Fibroblast of gingiva (primary cell): ENCODE measurements around the gene JAKMIP1.

ENCODE experiments used
- DNase-seq: peaks from one replicate; pipeline ENCODE4 v3.0.0-alpha.2; 2011; ENCODE audit warnings: low read depth

The JAKMIP1 gene

GRCh38 chr4:6119507-6120020 lies 80.8 kb downstream of the JAKMIP1 start:
- DNase-seq = no peak

- DNase-seq = no peak
Observed at GRCh38 chr4:6118201-6118600, 82.1 kb downstream of the JAKMIP1 start.

- DNase-seq = no peak
Observed at GRCh38 chr4:6116696-6117285, 83.6 kb downstream of the JAKMIP1 start.

- DNase-seq = no peak
Observed at GRCh38 chr4:6115746-6116586, 84.4 kb downstream of the JAKMIP1 start.

GRCh38 chr4:6115342-6115741 lies 85.0 kb downstream of the JAKMIP1 start:
- no peak for DNase-seq

GRCh38 chr4:6114601-6115000 lies 85.7 kb downstream of the JAKMIP1 start:
- DNase-seq = no peak

- DNase-seq = no peak
Observed at GRCh38 chr4:6114181-6114580, 86.2 kb downstream of the JAKMIP1 start.

- DNase-seq = no peak
Observed at GRCh38 chr4:6113641-6114040, 86.7 kb downstream of the JAKMIP1 start.

GRCh38 chr4:6112606-6113290 lies 87.6 kb downstream of the JAKMIP1 start:
- no peak for DNase-seq

GRCh38 chr4:6111354-6111960 lies 88.9 kb downstream of the JAKMIP1 start:
- DNase-seq = no peak

GRCh38 chr4:6110681-6111353 lies 89.5 kb downstream of the JAKMIP1 start:
- DNase-seq = no peak

- DNase-seq = no peak
Observed at GRCh38 chr4:6109842-6110560, 90.3 kb downstream of the JAKMIP1 start.

GRCh38 chr4:6107886-6108285 lies 92.5 kb downstream of the JAKMIP1 start:
- no peak for DNase-seq

GRCh38 chr4:6107114-6107791 lies 93.1 kb downstream of the JAKMIP1 start:
- DNase-seq = no peak

GRCh38 chr4:6106156-6106555 lies 94.2 kb downstream of the JAKMIP1 start:
- no peak for DNase-seq

- no peak for DNase-seq
Observed at GRCh38 chr4:6105311-6105911, 94.9 kb downstream of the JAKMIP1 start.

GRCh38 chr4:6104541-6105130 lies 95.7 kb downstream of the JAKMIP1 start:
- DNase-seq = no peak

- DNase-seq = no peak
Observed at GRCh38 chr4:6097581-6097980, 102.8 kb downstream of the JAKMIP1 start.

GRCh38 chr4:6095897-6096296 lies 104.5 kb downstream of the JAKMIP1 start:
- no peak for DNase-seq
